Activated CD4-positive, alpha-beta T cell treated with anti-CD3 and anti-CD28 coated beads, Interleukin-2, amount 50 U/mL, for 24 hours (primary cell): ENCODE results near the gene KIF2A.

Experiments
- DNase-seq, 2 donors: peaks; one replicate each; pipeline ENCODE4 v3.0.0-alpha.2; 2020; ENCODE audit warnings: low read depth in 1 of 2, low spot score in 1 of 2

The KIF2A gene

DNA sequence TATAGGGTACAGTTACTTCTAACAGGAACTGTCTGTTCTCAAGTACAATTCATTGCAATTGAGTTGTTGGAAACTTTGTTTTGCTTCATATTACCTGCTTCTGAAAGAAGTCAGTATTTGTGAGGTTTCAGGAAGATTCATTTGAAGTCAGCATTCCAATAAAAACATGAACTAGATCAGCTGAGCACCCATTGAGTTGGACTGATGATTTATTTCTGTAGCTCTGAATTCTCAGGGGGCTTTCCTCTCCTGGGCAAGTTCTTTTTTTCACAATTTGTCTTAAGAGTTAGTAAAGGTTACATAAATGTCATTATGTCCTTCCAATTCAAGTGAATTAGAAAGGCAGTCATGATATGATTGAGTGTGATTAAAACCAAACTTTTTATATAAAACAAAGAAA, 16.2 kb upstream of the KIF2A start:
- DNase-seq, result no peak

GRCh38 chr5:62291829-62292228, 14.2 kb upstream of the KIF2A start:
- peak in 1 of 2 donors; percentile 30 for DNase-seq

DNA sequence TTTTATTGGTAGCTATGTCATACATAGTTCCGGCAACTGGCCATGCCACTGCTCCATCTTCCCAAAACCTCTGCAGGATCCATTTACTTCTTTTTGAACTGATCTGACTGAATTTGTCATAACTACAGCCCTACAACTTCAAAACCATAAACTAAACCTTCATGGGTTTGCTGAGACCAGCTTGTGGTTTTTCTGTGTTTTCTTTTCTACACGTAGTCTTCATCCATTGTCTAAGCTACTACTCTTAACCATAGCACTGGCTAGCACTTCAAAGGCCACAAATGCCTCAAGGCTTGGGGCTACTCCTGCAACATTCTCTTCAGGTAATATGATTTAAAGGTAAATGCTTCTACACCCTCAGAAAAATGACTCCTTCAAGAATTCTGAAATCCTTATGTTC, 9.0 kb upstream of the KIF2A start:
- no peak for DNase-seq

DNA sequence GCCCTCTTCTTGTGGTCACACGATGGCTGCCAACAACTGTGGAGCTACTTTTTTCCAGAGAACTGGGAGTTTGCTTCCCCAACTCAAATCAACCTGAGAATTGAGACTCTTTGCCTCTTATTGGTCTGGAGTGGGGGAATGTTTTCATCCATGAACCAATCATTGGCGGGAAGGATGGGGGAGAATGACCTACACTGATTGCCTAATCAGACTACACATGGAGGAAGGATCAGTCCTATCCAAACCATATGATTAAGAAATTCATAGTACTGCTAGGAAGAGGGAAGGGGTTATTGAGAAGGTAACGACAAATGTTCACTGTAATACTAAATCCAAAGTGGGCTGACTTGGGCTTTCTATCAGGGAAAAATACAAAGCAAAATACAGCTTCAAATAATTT, 7.9 kb upstream of the KIF2A start:
- DNase-seq, result no peak

- no peak for DNase-seq
Measured at GRCh38 chr5:62299101-62299500, 6.9 kb upstream of the KIF2A start.

DNA sequence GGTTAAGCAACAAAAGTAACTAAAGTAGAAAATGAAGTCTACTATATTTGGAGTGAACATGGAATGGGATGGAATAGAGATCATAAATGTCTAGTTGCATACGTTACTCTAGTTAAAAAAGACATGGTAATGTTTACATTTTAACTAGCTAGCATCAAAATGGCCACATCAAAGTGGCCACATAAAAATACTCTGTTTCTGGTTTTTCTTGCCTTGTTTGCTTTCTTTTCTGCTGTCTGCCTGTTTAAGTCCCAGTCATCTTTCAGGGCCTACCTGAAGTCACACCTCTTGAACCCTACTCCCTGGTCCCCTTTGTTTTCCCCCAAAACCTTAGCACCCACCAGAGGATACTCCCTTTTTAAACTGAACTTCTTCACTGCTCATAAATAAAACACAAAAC, 6.4 kb upstream of the KIF2A start:
- no peak for DNase-seq

DNA sequence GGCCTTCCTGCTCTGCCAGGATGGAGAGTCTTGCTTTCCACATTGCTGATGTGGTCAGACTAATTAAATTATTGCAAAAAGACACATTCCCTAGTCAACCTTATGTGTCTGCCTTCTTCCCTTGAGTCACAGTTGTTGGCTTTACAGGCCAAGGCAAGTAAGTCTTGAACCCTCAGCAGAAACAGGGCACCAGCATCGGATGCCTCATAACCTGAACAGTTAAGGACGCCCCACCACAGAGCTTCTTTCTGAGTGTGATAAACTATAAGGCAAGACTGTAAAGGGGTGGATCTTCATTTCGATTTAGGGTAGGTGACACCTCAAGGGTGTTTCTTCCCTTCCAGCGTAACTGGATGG, 670 bp upstream of the KIF2A start:
- DNase-seq, result peak in 1 of 2 donors; percentile 18

DNA sequence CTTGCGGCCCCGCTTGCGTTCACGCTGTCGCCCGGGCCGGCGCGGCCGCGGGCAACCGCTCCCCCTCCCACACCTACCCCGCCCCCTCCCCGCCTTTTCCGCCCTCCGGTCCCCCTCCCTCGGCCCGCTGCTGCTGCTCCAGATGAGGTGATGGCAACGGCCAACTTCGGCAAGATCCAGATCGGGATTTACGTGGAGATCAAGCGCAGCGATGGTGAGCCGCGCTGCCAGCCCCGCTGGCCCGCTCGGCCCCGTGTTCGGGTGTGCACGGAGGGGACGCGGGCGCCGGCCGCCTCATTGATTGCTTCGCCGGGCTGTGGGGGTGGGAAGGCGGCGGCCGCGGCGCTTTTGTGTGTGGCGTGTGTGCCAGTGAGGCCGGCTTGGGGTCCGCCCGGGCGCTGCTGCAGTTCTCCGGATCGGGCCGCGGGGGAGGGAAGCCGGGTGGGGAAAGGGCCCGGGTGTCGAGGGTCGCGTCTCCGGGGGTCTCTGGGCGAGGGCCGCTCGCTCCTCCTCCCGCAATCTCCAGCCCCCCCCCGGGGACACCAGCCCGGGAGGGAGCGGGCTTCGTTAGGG, 403 bp downstream of the KIF2A start:
- peak in 1 of 2 donors; percentile 45 for DNase-seq

DNA sequence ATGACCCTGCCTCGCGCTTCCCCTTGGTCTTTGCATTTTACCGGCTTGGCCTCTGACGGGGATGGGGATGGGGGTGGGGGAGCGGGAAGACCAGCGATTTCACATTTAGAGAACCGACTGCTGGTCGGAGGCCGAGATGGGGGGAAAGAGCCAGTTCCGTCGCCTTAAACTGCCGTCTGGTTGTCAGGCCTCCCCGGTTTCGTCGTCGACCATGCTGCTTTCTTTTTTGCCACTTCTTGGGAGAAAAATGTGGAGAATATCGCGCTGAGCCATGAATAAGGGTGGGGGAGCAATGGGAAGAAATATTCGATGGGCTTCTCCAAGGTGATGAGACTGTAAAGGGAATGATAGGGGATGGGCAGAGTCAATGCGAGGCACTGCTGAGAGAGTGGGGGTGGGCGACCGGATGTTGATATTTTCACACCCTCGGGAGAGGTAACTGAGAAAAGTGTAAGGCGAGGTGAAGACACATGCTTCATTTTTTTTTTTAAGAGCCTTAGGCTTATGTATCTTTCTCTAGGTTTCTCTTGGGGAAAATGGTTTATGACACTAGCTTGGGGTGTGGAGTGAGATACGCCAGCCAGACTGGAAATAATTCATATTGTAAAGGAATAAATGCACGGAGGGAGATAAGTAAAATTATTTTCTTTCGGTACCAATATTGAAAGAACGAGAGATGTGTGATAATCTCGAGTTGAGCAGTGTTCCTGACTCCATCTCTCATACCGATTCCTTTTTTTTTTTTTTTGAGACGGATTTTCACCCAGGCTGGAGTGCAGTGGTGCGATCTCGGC, 1.1 kb downstream of the KIF2A start:
- peak; percentile 40 to 55 for DNase-seq

- no peak for DNase-seq
Measured at GRCh38 chr5:62308439-62308838, 2.4 kb downstream of the KIF2A start.

GRCh38 chr5:62309107-62309506, 3.1 kb downstream of the KIF2A start:
- DNase-seq, result no peak

DNA sequence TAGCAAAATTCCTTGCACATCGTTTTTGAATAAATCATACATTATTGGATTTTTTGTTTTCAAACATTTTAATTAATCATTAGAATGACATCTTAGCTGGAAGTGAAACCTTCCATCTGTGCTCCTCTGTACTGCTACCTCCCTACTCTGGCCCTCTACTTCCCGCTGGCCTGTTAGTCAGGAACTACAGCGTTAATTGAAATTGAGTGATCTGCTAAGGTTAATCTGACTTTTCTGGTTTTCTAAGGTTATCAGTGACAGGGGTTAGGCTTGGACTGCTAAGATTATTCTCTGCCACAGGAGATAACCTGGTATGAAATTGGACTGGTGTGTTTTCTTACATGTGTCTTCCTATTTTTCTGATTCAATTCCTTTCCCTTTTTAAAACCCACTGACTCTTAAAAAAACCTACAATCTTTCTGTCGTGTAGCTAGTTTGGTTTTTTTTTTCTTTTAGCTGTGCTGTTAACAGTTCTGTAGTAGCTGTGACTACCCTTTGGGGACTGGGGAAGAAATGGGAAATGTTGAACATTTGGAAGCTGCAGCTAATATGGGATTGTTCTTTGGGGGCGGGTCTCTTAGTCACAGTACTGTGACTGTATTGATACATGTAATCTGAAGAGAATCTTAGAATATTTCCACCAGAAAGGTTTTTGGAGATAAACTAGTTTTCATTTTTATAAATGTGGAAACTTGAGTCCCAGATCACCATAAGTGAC, 4.6 kb downstream of the KIF2A start:
- no peak for DNase-seq

DNA sequence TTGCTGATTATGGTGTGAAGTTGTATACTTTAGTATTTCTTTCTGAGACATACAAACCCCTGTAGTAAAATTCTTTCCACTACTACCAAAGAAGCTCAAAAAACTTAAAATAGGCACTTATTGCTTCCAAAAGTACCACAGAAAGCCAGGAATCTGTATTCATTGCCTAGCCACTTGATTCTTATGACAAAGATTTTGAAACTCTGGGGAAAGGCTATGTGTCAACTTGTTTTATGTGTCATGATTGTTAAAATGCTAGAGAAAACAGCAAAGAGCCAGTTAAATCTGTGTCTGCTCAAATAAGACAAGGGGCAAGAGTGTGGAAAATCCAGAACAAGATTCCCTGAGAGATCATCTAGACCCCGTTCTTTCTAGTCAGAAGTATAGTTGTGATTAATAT, 6.0 kb downstream of the KIF2A start:
- DNase-seq, result no peak

DNA sequence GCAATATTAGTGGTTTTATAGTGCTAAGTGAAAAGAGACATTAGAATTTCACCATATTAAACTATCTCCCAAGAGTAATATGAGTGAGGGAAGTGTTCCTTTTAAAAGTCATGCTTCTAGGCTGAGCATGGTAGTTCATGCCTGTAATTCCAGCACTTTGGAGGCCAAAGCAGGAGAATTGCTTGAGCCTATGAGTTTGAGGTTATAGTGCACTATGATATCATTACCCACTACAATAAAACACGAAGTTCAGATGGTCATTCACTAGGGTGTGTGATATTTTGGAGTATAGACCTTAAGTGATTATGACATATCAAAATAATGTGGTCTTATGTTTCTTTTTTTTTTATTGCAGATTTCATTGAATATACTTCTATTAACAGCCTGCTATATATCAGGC, 6.7 kb downstream of the KIF2A start:
- DNase-seq, result no peak

- no peak for DNase-seq
Measured at GRCh38 chr5:62314213-62314830, 8.3 kb downstream of the KIF2A start.

DNA sequence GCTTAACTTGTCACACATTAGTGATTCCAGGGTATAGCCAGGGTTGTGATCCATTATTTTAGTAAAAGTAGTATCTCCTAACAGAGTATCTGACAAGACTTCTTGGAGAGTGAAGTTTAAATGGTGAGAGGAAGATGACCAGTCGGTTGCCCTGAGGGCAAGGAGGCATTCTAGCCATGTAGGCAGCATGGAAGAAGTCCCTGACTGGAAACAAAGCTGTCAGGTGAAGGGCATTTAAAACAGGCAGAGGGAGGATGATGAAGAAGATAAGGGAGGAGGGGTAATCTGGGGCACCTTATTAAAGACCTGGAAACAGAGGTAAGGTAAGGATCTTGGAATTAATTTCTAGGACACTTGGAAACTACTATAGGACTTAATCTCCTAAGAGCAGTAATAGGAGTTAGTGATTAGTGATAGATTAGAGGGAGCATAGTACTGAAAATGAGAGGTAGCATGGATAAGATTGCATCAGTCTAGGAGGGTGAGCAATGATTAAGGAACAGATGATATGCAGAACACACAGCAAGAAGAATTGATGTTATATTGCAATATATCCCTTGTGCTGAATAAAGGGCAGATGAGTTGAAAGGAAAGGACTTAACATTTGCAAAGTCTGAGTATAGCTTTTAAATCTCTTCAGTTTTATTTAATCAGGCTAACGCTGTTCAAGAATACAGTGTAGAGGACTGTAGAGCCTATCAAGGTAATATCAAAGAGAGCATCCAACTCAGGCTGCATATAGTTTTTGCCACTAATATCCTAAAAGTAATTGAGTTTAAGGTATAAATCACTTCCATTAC, 9.6 kb downstream of the KIF2A start:
- no peak for DNase-seq

- DNase-seq, result no peak
Measured at GRCh38 chr5:62316176-62316502, 10.1 kb downstream of the KIF2A start.

- no peak for DNase-seq
Measured at GRCh38 chr5:62317810-62318209, 11.8 kb downstream of the KIF2A start.

DNA sequence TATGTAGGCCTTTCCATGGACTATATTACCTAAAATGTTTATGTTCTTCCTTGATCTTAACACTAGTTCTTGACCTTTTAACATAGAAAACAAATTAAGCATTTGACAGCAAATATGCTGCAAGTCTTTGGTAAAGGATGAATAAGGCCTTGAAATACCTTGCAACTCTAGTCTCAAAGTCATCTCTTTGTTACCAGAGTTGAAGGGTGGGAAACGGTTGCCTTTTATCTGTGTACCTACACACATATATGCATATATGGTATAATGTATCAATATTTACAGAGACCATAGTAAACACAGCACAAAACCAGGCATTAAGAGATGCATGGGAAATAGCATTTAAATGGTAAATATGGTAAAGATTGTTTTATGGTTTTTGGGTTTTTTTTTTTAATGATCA, 16.5 kb downstream of the KIF2A start:
- DNase-seq, result no peak

DNA sequence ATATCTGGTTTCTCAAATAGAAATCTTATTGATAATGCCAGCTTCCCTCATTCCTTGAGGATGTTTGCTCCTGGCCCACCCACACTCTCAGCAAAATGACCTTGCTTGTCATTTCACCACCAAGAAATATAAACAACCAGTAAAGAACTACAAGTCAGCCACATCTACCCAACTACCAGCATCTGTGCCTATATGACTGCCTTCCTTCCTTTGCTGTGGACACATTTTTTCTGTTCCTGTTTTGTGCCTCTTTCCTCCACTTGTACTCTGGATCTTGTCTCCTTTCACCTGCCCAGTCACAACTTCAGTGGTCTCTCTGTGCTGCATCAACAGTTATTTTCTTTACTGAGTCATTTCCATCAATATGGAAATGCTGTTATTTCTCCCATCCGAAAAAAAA, 20.3 kb downstream of the KIF2A start:
- DNase-seq, result no peak

GRCh38 chr5:62326702-62327101, 20.7 kb downstream of the KIF2A start:
- no peak for DNase-seq
